Stimulated activated CD4-positive, alpha-beta T cell treated with anti-CD3 and anti-CD28 coated beads, Interleukin-12 subunit alpha, Interleukin-12 subunit beta, amount 100 ng/mL, for 4 hours (primary cell): Measurements from ENCODE around the gene AXIN2.
"Not testable (repeated sequence)": the region's sequence is repeated elsewhere in the genome, so short reads cannot be mapped to it uniquely, and the experiment has no call there.

Experiments
- DNase-seq: peaks from one replicate; pipeline ENCODE4 v3.0.0-alpha.2; 2020

AXIN2 gene

GRCh38 chr17:65515959-65516948, 45.2 kb downstream of the AXIN2 start:
- DNase-seq, result no peak

- no peak for DNase-seq
Observed at GRCh38 chr17:65515512-65515911, 45.9 kb downstream of the AXIN2 start.

DNA sequence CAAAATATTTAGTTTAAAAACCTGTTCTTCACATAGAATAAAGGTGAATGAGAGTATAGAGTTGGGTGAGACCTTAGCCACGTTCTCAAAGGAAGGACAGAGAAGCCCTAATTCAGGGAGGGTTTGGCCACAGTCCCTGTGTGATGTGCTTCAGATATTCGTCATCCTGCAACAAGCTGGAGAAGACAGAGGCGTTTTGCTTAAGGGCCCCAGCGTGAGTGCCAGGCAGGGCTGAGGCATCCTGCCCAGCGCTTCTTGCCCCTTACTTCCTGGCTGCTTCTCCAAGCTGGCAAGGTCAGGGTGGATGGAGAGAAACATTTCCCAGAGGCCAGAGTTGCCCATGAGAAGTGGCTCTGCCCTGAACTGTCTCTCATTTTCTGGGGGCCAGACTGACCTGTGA, 46.9 kb downstream of the AXIN2 start:
- no peak for DNase-seq

GRCh38 chr17:65514082-65514481, 47.4 kb downstream of the AXIN2 start:
- no peak for DNase-seq

DNA sequence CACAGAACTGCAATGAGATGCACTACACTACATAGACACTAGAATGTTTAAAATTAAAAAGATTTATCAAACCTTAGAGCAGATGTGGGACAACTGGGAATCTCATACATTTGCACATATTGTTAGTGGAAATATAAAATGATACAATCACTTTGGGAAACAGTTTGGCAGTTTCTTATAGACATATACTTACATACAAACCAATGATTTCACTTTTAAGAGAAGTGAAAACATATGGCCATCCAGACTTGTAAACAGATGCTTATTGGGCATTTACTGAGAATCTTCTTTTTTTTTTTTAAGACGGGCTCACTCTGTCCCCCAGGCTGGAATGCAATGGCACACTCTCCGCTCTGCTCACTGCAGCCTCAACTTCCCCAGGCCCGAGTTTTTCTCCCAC, 50.1 kb downstream of the AXIN2 start:
- no peak for DNase-seq

GRCh38 chr17:65509032-65509431, 52.4 kb downstream of the AXIN2 start:
- no peak for DNase-seq

DNA sequence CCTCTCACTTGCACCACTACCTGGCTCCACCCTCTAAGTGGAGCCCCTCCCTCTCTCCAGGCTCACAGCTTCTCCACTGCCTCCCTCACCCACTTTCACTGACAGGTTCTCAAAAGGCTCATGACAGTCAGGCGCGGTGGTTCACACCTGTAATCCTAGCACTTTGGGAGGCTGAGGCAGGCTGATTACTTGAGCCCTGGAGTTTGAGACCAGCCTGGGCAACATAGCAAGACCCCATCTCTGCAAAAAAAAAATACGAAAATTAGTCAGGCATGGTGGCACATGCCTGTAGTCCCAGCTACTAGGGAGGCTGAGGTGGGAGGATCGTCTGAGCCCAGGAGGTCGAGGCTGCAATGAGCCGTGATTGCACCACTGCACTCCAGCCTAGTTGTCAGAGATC, 56.8 kb downstream of the AXIN2 start:
- not testable (repeated sequence) for DNase-seq

- no peak for DNase-seq
Observed at GRCh38 chr17:65504141-65504540, 57.3 kb downstream of the AXIN2 start.

GRCh38 chr17:65503557-65503956, 57.9 kb downstream of the AXIN2 start:
- no peak for DNase-seq

DNA sequence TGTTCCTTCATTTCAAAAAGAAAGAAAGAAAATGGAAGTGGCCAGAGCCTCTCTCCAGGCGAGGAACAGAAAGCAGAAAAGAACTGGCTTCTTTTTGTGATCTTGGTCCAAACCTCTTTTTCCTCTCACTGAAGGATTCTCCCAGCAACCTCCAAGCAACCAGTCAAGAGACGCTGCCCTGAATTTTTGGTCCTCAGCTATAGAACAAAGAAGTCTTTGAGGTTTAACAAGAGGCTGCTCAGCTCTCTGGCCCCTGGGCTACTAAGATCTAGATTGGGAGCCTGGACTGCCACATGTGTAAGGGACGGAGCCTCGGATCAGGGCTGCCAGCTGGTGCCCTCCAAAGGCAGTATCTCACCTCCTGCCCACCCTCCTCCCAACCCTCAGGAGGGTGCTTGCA, 62.6 kb downstream of the AXIN2 start:
- DNase-seq, result no peak

GRCh38 chr17:65496801-65497200, 64.6 kb downstream of the AXIN2 start:
- no peak for DNase-seq

DNA sequence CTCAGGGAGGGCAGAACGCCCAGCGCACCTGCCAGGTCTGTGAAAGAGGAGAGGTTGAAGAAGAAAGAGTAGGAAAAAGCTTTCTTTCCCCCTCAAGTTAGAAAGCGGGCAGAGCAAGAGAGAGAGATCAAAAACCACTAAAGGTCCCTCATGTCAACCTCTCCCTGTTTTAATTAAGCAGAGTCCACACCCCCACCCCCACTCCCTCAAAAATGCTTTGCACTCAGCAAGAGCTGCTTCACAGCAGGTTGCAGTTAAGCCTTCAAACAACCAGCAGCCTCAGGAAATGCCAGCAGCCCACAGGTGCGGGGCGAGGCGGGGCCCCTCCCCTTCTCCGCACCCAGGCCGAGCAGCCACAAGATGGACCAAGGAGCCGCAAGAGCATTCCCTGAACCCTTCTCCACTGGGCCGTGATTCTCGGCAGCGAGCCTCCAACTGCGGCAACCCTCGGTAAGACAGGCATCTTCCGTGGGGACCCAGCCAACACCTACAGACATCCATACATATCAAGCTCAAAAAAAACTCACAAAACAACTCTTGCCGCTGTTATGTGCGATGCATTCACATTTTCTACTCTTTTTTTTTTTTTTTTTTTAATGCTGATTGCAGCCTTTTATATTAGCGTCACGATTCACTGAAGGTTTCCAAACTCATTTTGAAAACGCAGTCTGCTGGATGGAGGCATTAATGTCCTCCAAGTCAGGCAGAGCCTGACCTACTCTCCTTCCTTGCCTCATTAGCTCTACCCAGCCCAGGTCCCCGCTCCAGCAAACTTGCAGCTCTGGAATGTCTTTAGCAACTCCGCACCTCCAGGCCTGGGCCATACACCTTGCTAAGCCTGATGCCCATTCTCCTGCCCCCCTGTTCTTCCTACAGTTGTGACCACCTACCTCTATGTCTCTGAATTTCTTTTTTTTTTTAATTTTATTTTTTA, 66.1 kb downstream of the AXIN2 start:
- DNase-seq, result peak; percentile 2

- no peak for DNase-seq
Observed at GRCh38 chr17:65489413-65490155, 71.9 kb downstream of the AXIN2 start.

DNA sequence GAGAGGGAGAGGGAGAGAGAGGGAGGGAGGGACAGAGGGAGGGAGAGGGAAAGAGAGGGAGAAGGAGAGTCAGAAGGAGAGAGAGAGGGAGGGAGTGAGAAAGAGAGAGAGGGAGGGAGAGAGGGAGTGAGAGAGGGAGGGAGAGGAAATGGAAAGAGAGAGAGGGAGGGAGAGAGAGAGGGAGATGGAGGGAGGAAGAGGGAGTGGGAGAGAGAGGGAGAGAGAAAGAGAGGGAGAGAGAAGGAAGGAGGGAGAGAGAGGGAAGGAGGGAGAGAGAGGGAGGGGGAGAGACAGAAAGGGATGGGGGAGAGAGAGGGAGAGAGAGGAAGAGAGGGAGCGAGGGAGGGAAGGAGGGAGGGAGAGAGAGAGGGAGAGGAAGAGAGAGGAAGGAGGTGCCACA, 72.8 kb downstream of the AXIN2 start:
- no peak for DNase-seq

DNA sequence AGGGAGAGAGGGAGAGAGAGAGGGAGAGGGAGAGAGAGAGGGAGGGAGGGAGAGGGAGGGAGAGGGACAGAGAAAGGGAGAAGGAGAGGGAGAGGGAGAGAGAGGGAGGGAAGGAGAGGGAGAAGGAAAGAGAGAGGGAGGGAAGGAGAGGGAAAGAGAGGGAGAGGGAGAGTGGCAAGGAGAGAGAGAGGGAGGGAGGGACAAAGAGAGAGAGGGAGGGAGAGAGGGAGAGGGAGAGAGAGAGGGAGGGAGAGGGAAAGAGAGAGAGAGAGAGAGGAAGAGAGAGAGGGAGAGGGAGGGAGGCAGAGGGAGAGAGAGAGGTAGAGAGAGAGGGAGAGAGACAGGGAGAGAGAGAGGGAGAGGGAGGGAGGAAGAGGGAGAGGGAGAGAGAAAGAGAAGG, 73.5 kb downstream of the AXIN2 start:
- DNase-seq, result no peak

DNA sequence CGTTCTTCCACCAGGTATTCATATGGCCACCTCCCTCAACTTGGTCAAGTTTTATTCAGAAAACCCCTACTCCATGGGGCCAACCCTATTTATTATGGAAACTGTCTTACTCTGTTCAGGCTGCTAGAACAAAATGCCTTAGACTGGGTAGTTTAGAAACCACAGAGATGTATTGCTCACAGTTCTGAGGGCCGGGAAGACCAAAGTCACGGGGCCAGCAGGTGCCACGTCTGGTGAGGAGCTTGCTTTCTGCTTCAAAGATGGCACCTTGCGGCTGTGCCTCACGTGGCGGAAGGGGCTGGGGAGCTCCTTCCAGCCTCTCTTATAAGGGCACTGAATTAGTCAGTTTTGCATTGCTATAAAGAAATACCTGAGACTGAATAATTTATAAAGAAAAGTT, 74.3 kb downstream of the AXIN2 start:
- DNase-seq, result no peak

- DNase-seq, result no peak
Observed at GRCh38 chr17:65485388-65486299, 75.8 kb downstream of the AXIN2 start.

GRCh38 chr17:65484405-65484804, 77.0 kb downstream of the AXIN2 start:
- DNase-seq, result not testable (repeated sequence)

- no peak for DNase-seq
Observed at GRCh38 chr17:65483438-65483837, 78.0 kb downstream of the AXIN2 start.

DNA sequence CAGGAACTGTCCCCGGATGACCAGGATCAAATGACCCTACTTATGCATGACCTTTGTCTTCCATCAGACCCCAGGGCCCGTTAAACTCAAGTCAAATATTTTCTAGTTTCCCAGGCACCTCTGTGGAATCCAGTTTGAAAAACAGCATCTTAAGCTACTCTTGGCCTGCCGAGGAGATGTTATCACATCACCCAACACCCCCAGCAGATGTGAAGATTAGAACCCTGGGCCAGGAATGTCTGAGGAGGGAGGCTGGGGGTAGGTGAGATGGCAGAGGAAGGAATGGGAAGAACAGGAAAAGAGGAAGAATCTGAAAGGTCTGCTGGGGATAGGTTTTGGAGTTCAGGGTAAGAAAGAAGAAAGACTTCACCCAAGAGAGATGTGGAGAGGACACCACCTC, 79.2 kb downstream of the AXIN2 start:
- DNase-seq, result no peak

- DNase-seq, result no peak
Observed at GRCh38 chr17:65479282-65479681, 82.2 kb downstream of the AXIN2 start.
